Eye (tissue), 1 donor: Measurements from ENCODE around the gene NEUROG2.
"Not testable (repeated sequence)": the region's sequence is repeated elsewhere in the genome, so short reads cannot be mapped to it uniquely, and the experiment has no call there.

ENCODE experiments used
- DNase-seq: peaks from one replicate; pipeline ENCODE4 v3.0.0-alpha.2; 2015

The NEUROG2 gene

GRCh38 chr4:112520598-112521122 lies 4.7 kb upstream of the NEUROG2 start:
- DNase-seq, result peak; percentile 68

GRCh38 chr4:112519689-112520597 lies 4.0 kb upstream of the NEUROG2 start:
- DNase-seq, result peak; percentile 71

GRCh38 chr4:112518675-112519074 lies 2.7 kb upstream of the NEUROG2 start:
- DNase-seq, result peak; percentile 33

GRCh38 chr4:112517911-112518310 lies 1.9 kb upstream of the NEUROG2 start:
- peak; percentile 39 for DNase-seq

GRCh38 chr4:112517067-112517634 lies 1.2 kb upstream of the NEUROG2 start:
- peak; percentile 77 for DNase-seq

GRCh38 chr4:112516471-112517066 lies 589 bp upstream of the NEUROG2 start:
- peak; percentile 94 for DNase-seq

- peak; percentile 89 for DNase-seq
These were observed 548 bp downstream of the NEUROG2 start for GRCh38 chr4:112515198-112516065.

GRCh38 chr4:112514647-112515197 lies 1.3 kb downstream of the NEUROG2 start:
- DNase-seq, result peak; percentile 79

GRCh38 chr4:112513971-112514646 lies 1.9 kb downstream of the NEUROG2 start:
- DNase-seq, result peak; percentile 62

GRCh38 chr4:112511803-112512118 lies 4.2 kb downstream of the NEUROG2 start:
- DNase-seq, result no peak

- peak; percentile 81 for DNase-seq
These were observed 4.7 kb downstream of the NEUROG2 start for GRCh38 chr4:112511093-112511802.

GRCh38 chr4:112510291-112511092 lies 5.5 kb downstream of the NEUROG2 start:
- DNase-seq, result peak; percentile 77

- peak; percentile 86 for DNase-seq
These were observed 6.5 kb downstream of the NEUROG2 start for GRCh38 chr4:112509243-112510141.

- peak; percentile 79 for DNase-seq
These were observed 7.6 kb downstream of the NEUROG2 start for GRCh38 chr4:112508356-112508755.

GRCh38 chr4:112504807-112505206 lies 11.2 kb downstream of the NEUROG2 start:
- DNase-seq, result no peak

- peak; percentile 87 for DNase-seq
These were observed 13.1 kb downstream of the NEUROG2 start for GRCh38 chr4:112502871-112503270.

GRCh38 chr4:112492321-112492720 lies 23.7 kb downstream of the NEUROG2 start:
- no peak for DNase-seq

- not testable (repeated sequence) for DNase-seq
These were observed 25.2 kb downstream of the NEUROG2 start for GRCh38 chr4:112490808-112491207.

- no peak for DNase-seq
These were observed 30.1 kb downstream of the NEUROG2 start for GRCh38 chr4:112485930-112486329.
